ENCODE data around the gene KCNA5.

- TF ChIP-seq POLR2AphosphoS5 (IDR thresholded peaks at IDR 0.05): no peak
- TF ChIP-seq CTCF (IDR thresholded peaks at IDR 0.05): no peak
- TF ChIP-seq POLR2A (IDR thresholded peaks at IDR 0.05): no peak
These were observed 979 bp downstream of the KCNA5 start for GRCh38 chr12:5044420-5045295.
